HG02981 (cell line): ENCODE data around the gene DIDO1.

Experiments
- ATAC-seq: cut with Tn5 transposase; IDR thresholded peaks from one replicate; pipeline ENCODE4 v1.9.1; 2021; ENCODE audit warnings: mild to moderate bottlenecking, moderate library complexity; ENCODE audit not compliant: unreplicated experiment

DIDO1 gene

GRCh38 chr20:62898093-62898964 is 28.0 kb downstream of the DIDO1 start:
- ATAC-seq, result no peak

- ATAC-seq, result no peak
Measured at GRCh38 chr20:62897666-62898065, 28.6 kb downstream of the DIDO1 start.

DNA sequence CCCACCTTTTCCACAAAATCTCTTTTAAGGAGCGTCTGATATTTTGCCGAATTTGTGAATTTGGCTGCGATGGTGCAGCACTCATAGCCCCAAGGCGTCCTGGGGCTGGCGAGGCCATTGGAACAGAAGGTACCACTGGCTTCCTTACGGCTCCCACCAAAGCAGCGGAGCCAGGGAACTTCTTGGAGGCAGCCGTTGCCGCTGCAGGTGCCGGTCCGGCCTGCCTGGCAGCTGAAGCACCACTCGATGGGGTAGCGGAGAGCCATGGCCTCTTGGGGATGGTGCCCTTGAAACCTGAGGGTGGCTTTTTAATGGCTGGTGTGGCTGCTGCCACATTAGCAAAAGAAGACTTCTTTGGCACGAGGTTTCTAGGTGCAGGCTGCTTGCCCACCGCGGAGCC is 29.8 kb downstream of the DIDO1 start:
- ATAC-seq, result no peak

DNA sequence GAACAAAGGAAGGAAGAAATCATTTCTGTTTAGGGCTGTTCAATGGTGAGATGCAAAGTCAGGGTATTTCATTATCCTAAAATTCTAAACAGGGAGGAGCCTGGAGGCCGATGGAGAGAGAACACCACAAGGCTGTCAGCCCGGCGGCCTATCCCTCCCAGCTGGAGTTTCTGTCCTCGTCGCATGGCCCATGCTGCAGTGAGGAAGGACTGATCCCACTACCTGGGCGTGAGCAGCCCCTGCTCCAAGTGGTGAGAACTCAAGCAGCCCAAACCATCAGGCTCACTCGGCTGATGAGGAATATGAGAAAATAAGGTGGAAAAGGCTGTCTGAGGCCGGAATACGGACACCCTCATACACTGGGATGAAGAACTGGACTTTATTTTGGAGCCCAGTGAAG is 30.8 kb downstream of the DIDO1 start:
- ATAC-seq, result no peak

- no peak for ATAC-seq
Measured at GRCh38 chr20:62894261-62894660, 32.0 kb downstream of the DIDO1 start.

- no peak for ATAC-seq
Measured at GRCh38 chr20:62893700-62894099, 32.6 kb downstream of the DIDO1 start.

- ATAC-seq, result no peak
Measured at GRCh38 chr20:62892348-62893304, 33.7 kb downstream of the DIDO1 start.

GRCh38 chr20:62891111-62891510 is 35.2 kb downstream of the DIDO1 start:
- no peak for ATAC-seq

DNA sequence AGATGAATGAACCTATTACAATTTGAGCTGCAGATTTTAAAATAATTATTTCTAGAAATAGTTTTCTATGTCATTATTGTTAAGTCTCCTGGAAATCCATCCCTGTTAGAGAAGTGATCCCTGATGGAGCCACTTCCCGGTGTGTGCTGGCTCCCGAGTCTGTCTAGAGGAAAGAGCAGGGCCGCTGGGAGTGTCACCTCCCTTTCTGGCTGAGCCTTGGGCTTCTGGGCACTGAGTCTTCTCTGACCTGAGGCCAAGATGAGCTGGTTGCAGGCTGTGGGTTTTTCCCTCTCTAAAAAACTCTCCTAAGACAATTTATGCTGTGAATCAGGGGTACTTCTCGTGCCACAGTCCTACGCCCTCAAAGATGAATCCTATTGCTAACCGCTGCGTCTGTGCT is 35.9 kb downstream of the DIDO1 start:
- ATAC-seq, result no peak

DNA sequence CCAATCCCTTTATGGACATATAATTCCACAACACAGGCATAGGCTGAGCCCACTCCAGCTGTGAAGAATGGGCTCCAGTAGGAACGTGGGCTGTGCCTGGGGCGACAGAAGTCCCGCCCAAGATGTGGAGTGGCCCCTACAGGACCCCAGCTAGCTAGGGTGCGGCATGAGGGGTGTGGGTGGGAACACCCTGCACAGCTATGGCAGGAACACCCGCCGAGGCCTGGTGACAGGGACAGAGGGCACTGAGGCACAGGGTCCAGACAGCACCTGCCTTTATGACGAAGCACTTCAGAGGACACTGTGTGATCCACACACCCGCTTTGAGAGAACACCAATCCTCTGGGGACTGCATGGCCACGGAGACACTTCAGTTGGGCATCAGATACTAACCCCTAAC is 36.4 kb downstream of the DIDO1 start:
- no peak for ATAC-seq

DNA sequence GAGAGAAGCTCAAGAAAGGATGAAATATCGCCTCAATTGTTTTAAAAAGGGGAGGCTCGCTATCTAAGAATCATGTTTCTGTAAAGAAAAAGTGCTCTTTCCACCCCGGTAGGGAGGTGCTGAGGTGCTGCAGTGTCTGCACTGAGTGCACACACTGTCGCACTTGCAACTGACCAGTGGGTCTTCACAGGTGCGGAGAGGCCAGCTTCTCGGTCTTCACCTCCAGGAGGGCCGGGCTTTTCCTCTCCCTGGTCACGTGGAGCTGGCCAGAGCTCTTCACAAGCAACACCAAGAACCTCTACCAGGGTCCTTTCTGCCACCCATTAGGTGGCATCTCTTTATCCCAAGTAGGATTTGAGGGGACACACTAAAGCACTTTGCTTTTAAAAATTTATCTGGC is 36.9 kb downstream of the DIDO1 start:
- no peak for ATAC-seq

- ATAC-seq, result no peak
Measured at GRCh38 chr20:62888910-62889309, 37.4 kb downstream of the DIDO1 start.

- ATAC-seq, result no peak
Measured at GRCh38 chr20:62888406-62888805, 37.9 kb downstream of the DIDO1 start.

DNA sequence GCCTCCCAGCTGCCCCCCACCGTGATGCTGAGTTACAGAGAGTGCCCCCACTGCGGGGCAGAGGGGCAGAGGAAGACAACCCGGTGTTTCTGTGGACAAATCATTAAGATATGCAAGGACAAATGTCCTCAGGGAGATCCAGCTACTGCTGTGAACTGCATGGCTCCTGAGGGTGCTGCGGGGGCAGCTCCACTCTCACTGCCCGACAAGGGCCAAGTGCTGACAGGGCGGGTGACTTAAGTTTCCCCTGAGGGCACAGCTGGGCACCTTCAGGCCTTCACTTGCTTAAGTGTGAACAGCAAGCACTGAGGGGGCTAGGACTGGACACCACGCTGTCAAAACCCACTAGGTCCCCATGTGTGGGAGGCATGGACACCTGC is 38.5 kb downstream of the DIDO1 start:
- no peak for ATAC-seq

- no peak for ATAC-seq
Measured at GRCh38 chr20:62887152-62887859, 39.0 kb downstream of the DIDO1 start.

DNA sequence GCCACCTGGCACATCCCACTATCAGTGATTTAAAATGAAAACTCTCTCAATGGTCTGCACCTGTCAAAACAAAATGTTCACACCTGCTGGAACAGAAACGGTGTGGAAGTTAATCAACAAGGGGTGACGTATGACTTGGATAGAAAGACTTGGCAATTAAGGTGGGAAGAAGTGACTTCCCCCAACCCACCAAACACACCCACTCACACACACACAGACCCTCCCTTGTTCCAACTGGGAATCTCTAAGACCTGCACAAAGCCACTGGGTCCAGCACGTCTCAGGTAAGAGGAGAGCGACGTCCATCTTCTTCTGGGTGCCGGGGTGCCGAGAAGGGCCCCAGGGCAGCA is 39.6 kb downstream of the DIDO1 start:
- ATAC-seq, result no peak

- ATAC-seq, result no peak
Measured at GRCh38 chr20:62885896-62886708, 40.2 kb downstream of the DIDO1 start.

- ATAC-seq, result no peak
Measured at GRCh38 chr20:62885046-62885895, 41.0 kb downstream of the DIDO1 start.

DNA sequence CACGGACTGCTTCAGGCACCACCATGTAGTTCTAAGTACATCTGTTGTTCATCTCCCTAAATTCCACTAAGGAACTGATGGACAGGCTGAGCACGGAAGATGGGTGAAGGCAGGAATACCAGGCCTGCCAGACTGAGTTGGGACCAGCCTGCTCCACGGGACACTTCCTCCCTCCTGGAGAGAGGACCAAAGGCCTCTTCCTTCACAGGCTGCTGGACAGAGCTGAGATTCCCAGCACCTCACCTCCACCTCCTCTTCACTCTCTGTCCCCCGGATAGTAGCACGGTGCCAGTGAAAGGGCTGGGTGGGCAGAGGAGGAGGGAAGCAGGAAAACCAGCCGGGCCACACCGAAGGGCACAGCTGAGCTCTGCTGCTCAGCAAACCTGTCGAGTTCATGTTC is 41.7 kb downstream of the DIDO1 start:
- no peak for ATAC-seq

DNA sequence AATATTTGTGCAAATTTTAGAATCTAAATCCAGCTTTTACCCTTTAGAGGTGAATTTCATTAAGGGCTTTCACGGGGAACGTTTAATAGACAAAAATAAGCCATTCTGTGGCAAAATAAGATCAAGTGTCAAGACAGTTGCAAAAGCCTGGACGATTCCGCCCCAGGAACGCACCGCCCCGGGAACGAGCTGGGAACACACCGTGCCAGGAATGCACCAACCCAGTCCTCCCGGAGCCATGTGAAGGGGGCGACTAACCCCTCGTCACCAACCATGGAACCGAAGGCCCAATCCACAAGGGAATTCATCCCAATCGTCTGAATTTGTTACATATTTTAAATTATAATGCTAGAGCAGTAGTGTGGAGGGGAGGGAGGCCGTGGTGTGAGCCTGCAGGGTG is 43.9 kb downstream of the DIDO1 start:
- no peak for ATAC-seq
